H1 (cell line): ENCODE data around the gene SULF2. TPM values are rescaled to one million over a fixed set of nuclear protein-coding genes. Genes with fewer than 3 reads are reported as not detected.

Experiments used
- CTCF ChIA-PET: fragments of 300-600 bp; sonication (Branson Sonifier 250); formaldehyde crosslinking; loops from one replicate; lab custom pipeline; 2021; ENCODE audit not compliant: partially characterized antibody; lab: Charles Lee
- POLR2A ChIA-PET: fragments of 300-600 bp; sonication (Branson Sonifier 250); formaldehyde crosslinking; loops from one replicate; lab custom pipeline; 2021; ENCODE audit warnings: inconsistent platforms; ENCODE audit not compliant: partially characterized antibody; lab: Charles Lee
- DNase-seq, 2 experiments: peaks; one replicate each; pipeline versions ENCODE4 v3.0.0 to v3.0.0-alpha.2; 2010 to 2022; ENCODE audit warnings: low spot score in 2 of 2, low read depth in 1 of 2, mixed read lengths in 1 of 2
- FAIRE-seq: peaks from 2 replicates; lab custom pipeline; 2011; peaks lifted over from hg19 to GRCh38; lab: Jason Lieb, UNC
- H2AFZ ChIP-seq: 2 replicates; pipeline ENCODE4 v1.8.1; 2012; ENCODE audit warnings: low read length, inconsistent platforms
- H2AK5ac ChIP-seq: 2 replicates; pipeline ENCODE4 v1.6.1; 2013; ENCODE audit warnings: low read depth, low read length
- H2BK120ac ChIP-seq: replicated peaks from 2 replicates; pipeline ENCODE3; 2013; ENCODE audit warnings: low read depth, low read length, inconsistent platforms
- H2BK12ac ChIP-seq: 2 replicates; pipeline ENCODE4 v1.6.1; 2013; ENCODE audit warnings: low read depth, low read length
- H2BK15ac ChIP-seq: 2 replicates; pipeline ENCODE4 v1.6.1; 2013; ENCODE audit warnings: low read length
- H2BK20ac ChIP-seq: 2 replicates; pipeline ENCODE4 v1.6.1; 2013; ENCODE audit warnings: low read length
- H2BK5ac ChIP-seq: 2 replicates; pipeline ENCODE4 v1.6.1; 2013; ENCODE audit warnings: low read depth, low read length
- H3K14ac ChIP-seq: 2 replicates; pipeline ENCODE4 v1.6.1; 2013; ENCODE audit warnings: inconsistent platforms; ENCODE audit not compliant: insufficient read length
- H3K18ac ChIP-seq: 2 replicates; pipeline ENCODE4 v1.6.1; 2013; ENCODE audit warnings: low read length; ENCODE audit errors: extremely low read depth
- H3K23ac ChIP-seq: 2 replicates; pipeline ENCODE4 v1.6.1; 2013; ENCODE audit warnings: inconsistent platforms; ENCODE audit not compliant: insufficient read length
- H3K23me2 ChIP-seq: 2 replicates; pipeline ENCODE4 v1.6.1; 2013; ENCODE audit warnings: low read depth, low read length
- H3K27ac ChIP-seq: 2 replicates; pipeline ENCODE4 v1.6.1; 2011; ENCODE audit warnings: low read depth, low read length, inconsistent platforms
- H3K27me3 ChIP-seq, 4 experiments: replicated peaks in 1 of 4; 1 replicate in 1 of 4; 2 replicates in 3 of 4; pipeline versions ENCODE4 v1.6.1 to v1.8.1; 2011 to 2013; ENCODE audit warnings: low read length in 3 of 4, mild to moderate bottlenecking in 3 of 4, inconsistent platforms in 2 of 4, mixed read lengths in 2 of 4, moderate library complexity in 1 of 4; ENCODE audit not compliant: control insufficient read depth in 3 of 4, insufficient read depth in 3 of 4; ENCODE audit errors: extremely low read depth in 1 of 4
- H3K36me3 ChIP-seq, 4 experiments: 2 replicates each; pipeline versions ENCODE4 v1.6.1 to v1.8.1; 2011 to 2013; ENCODE audit warnings: mild to moderate bottlenecking in 4 of 4, low read length in 3 of 4, moderate library complexity in 2 of 4, control low read depth in 1 of 4, inconsistent platforms in 1 of 4; ENCODE audit not compliant: insufficient read depth in 4 of 4, control insufficient read depth in 2 of 4
- H3K4ac ChIP-seq: replicated peaks from 2 replicates; pipeline ENCODE3; 2013; ENCODE audit warnings: low read length, low read depth, mixed read lengths, inconsistent platforms; ENCODE audit not compliant: insufficient read length
- H3K4me1 ChIP-seq, 4 experiments: replicated peaks in 1 of 4; 1 replicate in 1 of 4; 2 replicates in 3 of 4; pipeline versions ENCODE4 v1.6.1 to v1.8.1; 2011 to 2013; ENCODE audit warnings: low read length in 3 of 4, inconsistent platforms in 2 of 4, mixed read lengths in 1 of 4; ENCODE audit not compliant: insufficient read depth in 4 of 4, control insufficient read depth in 3 of 4
- H3K4me2 ChIP-seq, 2 experiments: 2 replicates each; pipeline versions ENCODE4 v1.6.1 to v1.8.1; 2011 to 2013; ENCODE audit warnings: low read depth in 2 of 2, low read length in 2 of 2, control low read depth in 1 of 2, inconsistent platforms in 1 of 2, mild to moderate bottlenecking in 1 of 2; ENCODE audit not compliant: insufficient read depth in 1 of 2
- H3K4me3 ChIP-seq, 4 experiments: fragments of 200-600, 300-600 bp in 1 of 4; sonication (generic), shearing (Covaris generic), sonication (Bioruptor Twin) in 1 of 4; 2 replicates each; pipeline versions ENCODE4 v1.5.1 to v1.8.1; 2011 to 2016; ENCODE audit warnings: low read length in 4 of 4, low read depth in 3 of 4, control low read depth in 2 of 4, inconsistent platforms in 2 of 4, mild to moderate bottlenecking in 2 of 4, mixed read lengths in 1 of 4, moderate library complexity in 1 of 4; ENCODE audit not compliant: insufficient read depth in 2 of 4; ENCODE audit errors: extremely low read depth in 1 of 4
- H3K56ac ChIP-seq: replicated peaks from 2 replicates; pipeline ENCODE3; 2013; ENCODE audit warnings: low read depth, mild to moderate bottlenecking, mixed read lengths, low read length, inconsistent platforms; ENCODE audit not compliant: insufficient read length
- H3K79me1 ChIP-seq: 2 replicates; pipeline ENCODE4 v1.6.1; 2013; ENCODE audit warnings: low read depth, low read length, control low read depth
- H3K79me2 ChIP-seq, 2 experiments: 2 replicates each; pipeline versions ENCODE4 v1.6.1 to v1.8.1; 2012 to 2013; ENCODE audit warnings: low read length in 2 of 2, mild to moderate bottlenecking in 2 of 2, inconsistent platforms in 1 of 2; ENCODE audit not compliant: insufficient read depth in 2 of 2, control insufficient read depth in 1 of 2
- H3K9ac ChIP-seq, 4 experiments: replicated peaks in 1 of 4; 1 replicate in 1 of 4; 2 replicates in 3 of 4; pipeline versions ENCODE4 v1.6.1 to v1.8.1; 2011 to 2013; ENCODE audit warnings: low read depth in 3 of 4, low read length in 3 of 4, control low read depth in 2 of 4, mild to moderate bottlenecking in 2 of 4, moderate library complexity in 2 of 4, inconsistent platforms in 1 of 4; ENCODE audit errors: extremely low read depth in 1 of 4
- H3K9me3 ChIP-seq, 2 experiments: 2 replicates each; pipeline versions ENCODE4 v1.6.1 to v1.8.1; 2012 to 2013; ENCODE audit warnings: mild to moderate bottlenecking in 2 of 2, moderate library complexity in 2 of 2, control low read depth in 1 of 2, inconsistent platforms in 1 of 2, low read depth in 1 of 2, low read length in 1 of 2, mixed read lengths in 1 of 2; ENCODE audit not compliant: insufficient read depth in 2 of 2
- H4K20me1 ChIP-seq, 2 experiments: replicated peaks in 1 of 2; 2 replicates each; pipeline versions ENCODE3 to v1.8.1; 2011 to 2013; ENCODE audit warnings: inconsistent platforms in 2 of 2, low read length in 2 of 2, mild to moderate bottlenecking in 1 of 2; ENCODE audit not compliant: insufficient read depth in 2 of 2, control insufficient read depth in 1 of 2
- H4K5ac ChIP-seq: 2 replicates; pipeline ENCODE4 v1.6.1; 2013; ENCODE audit warnings: low read length, low read depth, mixed read lengths, inconsistent platforms; ENCODE audit not compliant: insufficient read length
- H4K8ac ChIP-seq: 2 replicates; pipeline ENCODE4 v1.8.0; 2013; ENCODE audit warnings: mild to moderate bottlenecking, moderate library complexity, low read length, inconsistent platforms; ENCODE audit not compliant: insufficient read depth; ENCODE audit errors: extremely low read depth
- H4K91ac ChIP-seq: replicated peaks from 2 replicates; pipeline ENCODE3; 2013; ENCODE audit warnings: low read length, mixed read lengths, inconsistent platforms; ENCODE audit not compliant: insufficient read length
- CHD2 ChIP-seq: IDR thresholded peaks from 2 replicates; pipeline ENCODE4 v1.6.1; 2012; ENCODE audit warnings: low read length, improper control_type of control experiment
- CREB1 ChIP-seq: IDR thresholded peaks from 2 replicates; pipeline ENCODE4 v1.6.1; 2012; ENCODE audit warnings: inconsistent platforms
- EZH2 ChIP-seq: fragments of 200-600 bp; sonication (generic); IDR thresholded peaks from 2 replicates; pipeline ENCODE4 v1.7.1; 2012; ENCODE audit warnings: low read depth, mild to moderate bottlenecking, moderate library complexity, low read length, inconsistent platforms; ENCODE audit not compliant: severe bottlenecking
- NANOG ChIP-seq: IDR thresholded peaks from 2 replicates; pipeline ENCODE4 v1.6.1; 2011; ENCODE audit warnings: low read length, low read depth, mild to moderate bottlenecking, inconsistent platforms; ENCODE audit not compliant: insufficient read depth, poor library complexity, severe bottlenecking
- NRF1 ChIP-seq: IDR thresholded peaks from 2 replicates; pipeline ENCODE4 v1.6.1; 2011; ENCODE audit warnings: mild to moderate bottlenecking, low read depth, low read length, improper control_type of control experiment
- RNF2 ChIP-seq: fragments of 200-900, 300-1000 bp; sonication (generic); IDR thresholded peaks from 2 replicates; pipeline ENCODE4 v1.7.1; 2016; ENCODE audit warnings: borderline replicate concordance, low read depth, mild to moderate bottlenecking, antibody characterized with exemption, low read length; ENCODE audit not compliant: poor library complexity, severe bottlenecking; ENCODE audit errors: missing control alignments
- SAP30 ChIP-seq: fragments of 300-600 bp; sonication (generic); IDR thresholded peaks from 2 replicates; pipeline ENCODE4 v1.7.1; 2012; ENCODE audit warnings: low read length, moderate library complexity, mild to moderate bottlenecking, inconsistent platforms; ENCODE audit not compliant: insufficient read depth, insufficient replicate concordance
- SP2 ChIP-seq: IDR thresholded peaks from 2 replicates; pipeline ENCODE4 v1.6.1; 2012; ENCODE audit warnings: mild to moderate bottlenecking, low read length, inconsistent platforms
- WGBS, 2 experiments: shearing (Covaris generic) in 1 of 2; methylation state at CpG; one replicate each; pipeline versions ENCODE4 v1.1.6 to v1.1.7; 2013 to 2015; ENCODE audit warnings: low lambda C conversion rate in 2 of 2, mixed read lengths in 2 of 2, inconsistent platforms in 1 of 2, low coverage in 1 of 2, missing lambda C conversion rate in 1 of 2; ENCODE audit not compliant: insufficient replicate concordance in 2 of 2, insufficient coverage in 1 of 2, insufficient read length in 1 of 2; ENCODE audit errors: extremely low coverage in 1 of 2, missing lambda C conversion rate in 1 of 2; 5-methylcytosine and 5-hydroxymethylcytosine counted together
- polyA plus RNA-seq, 7 experiments: library from polyadenylated mRNA; depleted of rRNA in 3 of 7; stranded (reverse) in 5 of 7; unstranded in 2 of 7; fragments of >200 nt in 5 of 7; fragments of 200-250 nt in 2 of 7; gene quantifications; 1 replicate in 5 of 7; 2 replicates in 1 of 7; 4 replicates in 1 of 7; pipeline versions ENCODE4 v1.2.1 to v1.2.3, GENCODE V29; 2011 to 2013; ENCODE audit warnings: missing spikeins in 2 of 7, mixed read lengths in 2 of 7
- total RNA-seq: library from RNA; stranded (reverse); fragmentation: NEBNext Ultra II Directional; extraction: Animal tissue kit (Norgen Biotek cat#: 25700); gene quantifications from 2 replicates; pipeline ENCODE4 v1.2.1, GENCODE V29; 2021
- TF ChIP-seq, protein P1 (sequence below), 3 experiments: IDR thresholded peaks; 1 replicate in 2 of 3; 2 replicates in 1 of 3; pipeline versions ENCODE4 v1.5.1 to v1.6.1; 2011; ENCODE audit warnings: low read length in 3 of 3, mild to moderate bottlenecking in 3 of 3, inconsistent platforms in 2 of 3, low read depth in 1 of 3, moderate library complexity in 1 of 3; ENCODE audit not compliant: insufficient read depth in 1 of 3; ENCODE audit errors: control extremely low read depth in 1 of 3

The SULF2 gene
- total and polyA plus RNA-seq, 2 of the 8 experiments (the other 6 are each of a cell fraction or from before 2014, with no cell fraction given) = 15.7 to 28.2 TPM

DNA sequence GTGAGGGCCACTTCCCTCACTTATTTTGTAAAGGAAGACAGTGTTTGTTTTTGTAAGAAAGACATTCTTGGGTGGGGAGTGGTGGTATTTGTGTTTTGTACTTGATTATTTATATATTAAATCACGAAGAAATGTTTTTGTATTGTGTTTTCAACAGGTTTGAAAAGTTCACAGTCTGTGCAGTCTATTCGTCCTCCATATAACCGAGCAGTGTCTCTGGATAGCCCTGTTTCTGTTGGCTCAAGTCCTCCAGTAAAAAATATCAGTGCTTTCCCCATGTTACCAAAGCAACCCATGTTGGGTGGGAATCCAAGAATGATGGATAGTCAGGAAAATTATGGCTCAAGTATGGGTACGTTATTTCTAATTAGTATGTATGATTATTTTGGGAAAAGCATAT, 146.4 kb downstream of the SULF2 start:
- no peaks in the 10 kb centered on the region for H3K4me1 ChIP-seq
- no peak overlapping the region for H4K5ac ChIP-seq
- H3K9ac ChIP-seq = no peak overlapping the region
- H2BK20ac ChIP-seq = no peak overlapping the region
- no peak overlapping the region for H3K4ac ChIP-seq
- H3K27ac ChIP-seq = no peak overlapping the region
- H3K14ac ChIP-seq = no peak overlapping the region
- H2BK15ac ChIP-seq = no peak overlapping the region
- H3K4me3 ChIP-seq = no peak overlapping the region
- no peaks in the 10 kb centered on the region for H4K20me1 ChIP-seq
- H4K8ac ChIP-seq = no peak overlapping the region
- no peak overlapping the region for H2BK120ac ChIP-seq
- no peak overlapping the region for H2BK12ac ChIP-seq
- ChIA-PET CTCF (no interaction called here), POLR2A (no interaction called here)
- H3K27me3 ChIP-seq = no peaks in the 10 kb centered on the region
- 91% methylated on average over 4 of the region's 4 CpGs; no CpG with 5 or more reads in 1 of the 2 experiments for WGBS, 2 experiments
- no peak overlapping the region for H3K18ac ChIP-seq
- H3K36me3 ChIP-seq = peaks cover 16 to 42% (median 32%) of the 10 kb centered on the region in 4 experiments
- H2BK5ac ChIP-seq = no peak overlapping the region
- H3K9me3 ChIP-seq = no peaks in the 10 kb centered on the region
- H3K4me2 ChIP-seq = no peak overlapping the region
- no peak overlapping the region for H3K56ac ChIP-seq
- no peak for FAIRE-seq
- H3K79me2 ChIP-seq = no peaks in the 10 kb centered on the region
- H2AFZ ChIP-seq = no peak overlapping the region
- no peak overlapping the region for H4K91ac ChIP-seq
- H2AK5ac ChIP-seq = no peak overlapping the region
- H3K23me2 ChIP-seq = no peaks in the 10 kb centered on the region
- TF ChIP-seq CHD2 (no peak), SP2 (no peak), EZH2 (no peak), NANOG (no peak), SAP30 (no peak), RNF2 (no peak), CREB1 (no peak), NRF1 (no peak)
- TF ChIP-seq, protein P1, sequence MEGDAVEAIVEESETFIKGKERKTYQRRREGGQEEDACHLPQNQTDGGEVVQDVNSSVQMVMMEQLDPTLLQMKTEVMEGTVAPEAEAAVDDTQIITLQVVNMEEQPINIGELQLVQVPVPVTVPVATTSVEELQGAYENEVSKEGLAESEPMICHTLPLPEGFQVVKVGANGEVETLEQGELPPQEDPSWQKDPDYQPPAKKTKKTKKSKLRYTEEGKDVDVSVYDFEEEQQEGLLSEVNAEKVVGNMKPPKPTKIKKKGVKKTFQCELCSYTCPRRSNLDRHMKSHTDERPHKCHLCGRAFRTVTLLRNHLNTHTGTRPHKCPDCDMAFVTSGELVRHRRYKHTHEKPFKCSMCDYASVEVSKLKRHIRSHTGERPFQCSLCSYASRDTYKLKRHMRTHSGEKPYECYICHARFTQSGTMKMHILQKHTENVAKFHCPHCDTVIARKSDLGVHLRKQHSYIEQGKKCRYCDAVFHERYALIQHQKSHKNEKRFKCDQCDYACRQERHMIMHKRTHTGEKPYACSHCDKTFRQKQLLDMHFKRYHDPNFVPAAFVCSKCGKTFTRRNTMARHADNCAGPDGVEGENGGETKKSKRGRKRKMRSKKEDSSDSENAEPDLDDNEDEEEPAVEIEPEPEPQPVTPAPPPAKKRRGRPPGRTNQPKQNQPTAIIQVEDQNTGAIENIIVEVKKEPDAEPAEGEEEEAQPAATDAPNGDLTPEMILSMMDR (IDR thresholded peaks at IDR 0.05; ENCODE audit: control extremely low read depth in 1 of 3, insufficient read depth in 1 of 3, low read depth in 1 of 3, low read length in 3 of 3) = no peak
- H3K79me1 ChIP-seq = no peaks in the 10 kb centered on the region
- H3K23ac ChIP-seq = no peak overlapping the region
- DNase-seq = no peak
